ENCODE measurements around the gene MCUB. TPM values are rescaled to one million over a fixed set of nuclear protein-coding genes. Genes with fewer than 3 reads are reported as not detected.

MCUB gene
- total RNA-seq, 1 experiment from 2014 or later: 14.8 TPM

- Histone ChIP-seq H4K20me1 (ENCODE audit: control insufficient read depth, insufficient read depth, insufficient read length) (no peaks in the 10 kb centered on the region), H3K9ac (ENCODE audit: extremely low read depth, insufficient read length, low read length) (no peak overlapping the region), H3K14ac (ENCODE audit: insufficient read depth, low read length) (no peak overlapping the region), H3K23me2 (ENCODE audit: insufficient read length, low read depth, low read length, poor library complexity, severe bottlenecking) (no peaks in the 10 kb centered on the region), H3K18ac (ENCODE audit: insufficient read length, low read depth, low read length) (no peak overlapping the region), H3K27me3 (ENCODE audit: insufficient read depth, low read length) (no peaks in the 10 kb centered on the region), H3K27ac (ENCODE audit: insufficient read length, low read depth, low read length) (no peak overlapping the region), H3K4me2 (ENCODE audit: insufficient read depth, insufficient read length, low read length) (no peak overlapping the region), H3K9me3 (ENCODE audit: control insufficient read depth, low read depth, low read length) (no peaks in the 10 kb centered on the region), H2BK20ac (ENCODE audit: low read depth, low read length, poor library complexity, severe bottlenecking) (no peak overlapping the region), H3K4me1 (ENCODE audit: insufficient read depth, low read length) (no peaks in the 10 kb centered on the region), H2AK5ac (ENCODE audit: insufficient read length, low read length) (no peak overlapping the region), H2BK12ac (ENCODE audit: insufficient read length, low read depth, low read length) (no peak overlapping the region), H3T11ph (ENCODE audit: low read length) (no peak overlapping the region), H3K56ac (ENCODE audit: insufficient read length, low read depth, low read length) (no peak overlapping the region), H2AFZ (ENCODE audit: low read length) (no peak overlapping the region), H4K5ac (ENCODE audit: insufficient read length, low read depth, low read length) (no peak overlapping the region), H3K23ac (ENCODE audit: insufficient read length, low read depth, low read length) (no peak overlapping the region), H2BK5ac (ENCODE audit: insufficient read length, low read length) (no peak overlapping the region), H3K79me2 (ENCODE audit: insufficient read depth, low read length) (no peaks in the 10 kb centered on the region), H2BK15ac (ENCODE audit: low read depth, low read length) (no peak overlapping the region), H3K4ac (ENCODE audit: low read depth, low read length) (no peak overlapping the region), H4K91ac (ENCODE audit: insufficient read length, low read depth, low read length) (no peak overlapping the region), H3K79me1 (ENCODE audit: insufficient read depth, low read depth, low read length, poor library complexity, severe bottlenecking) (no peaks in the 10 kb centered on the region), H4K8ac (replicated peaks; ENCODE audit: insufficient read length, low read depth, low read length) (no peak overlapping the region), H2BK120ac (ENCODE audit: low read depth, low read length, poor library complexity, severe bottlenecking) (no peak overlapping the region)
- no peak for DNase-seq
- peaks cover 4 to 8% of the 10 kb centered on the region in 2 experiments for H3K4me1 Mint-ChIP-seq
- WGBS (ENCODE audit: extremely low coverage, insufficient read length, low lambda C conversion rate): no CpG with 5 or more reads among the region's 2 CpGs
- peaks cover 0 to 17% (median 0%) of the 10 kb centered on the region in 3 experiments; a peak in 2 of 7 replicates for H3K36me3 Mint-ChIP-seq (ENCODE audit: insufficient read depth in 1 of 3, low read depth in 3 of 3)
- H3K4me3 Mint-ChIP-seq: no peak overlapping the region
- no peaks in the 10 kb centered on the region; the same call in 1 of the 2 replicates for H3K27me3 Mint-ChIP-seq (ENCODE audit: low read depth)
- H3K9me3 Mint-ChIP-seq: 0 out of 5 replicates have a peak, but pooled peaks cover 0 to 2% of the 10 kb centered on the region in 2 experiments
- TF ChIP-seq CTCF (conservative IDR thresholded peaks at IDR 0.05): no peak
- peak overlapping the region in 1 of 3 experiments; percentile 38; a peak in 1 of 7 replicates for H3K27ac Mint-ChIP-seq
These were observed 148.4 kb downstream of the MCUB start for GRCh38 chr4:109708435-109708834.

All from H9 (cell line).